SH-SY5Y (cell line): ENCODE measurements around the gene SEMA3G.

Experiments
- GATA2 ChIP-seq: IDR thresholded peaks from 2 replicates; pipeline ENCODE4 v1.6.1; 2011; ENCODE audit warnings: mild to moderate bottlenecking, low read depth, low read length
- GATA3 ChIP-seq: IDR thresholded peaks from 2 replicates; pipeline ENCODE4 v1.6.1; 2011; ENCODE audit warnings: low read depth, mild to moderate bottlenecking, low read length, moderate library complexity

Gene SEMA3G

GRCh38 chr3:52483577-52484381 is 38.9 kb upstream of the SEMA3G start:
- TF ChIP-seq GATA2 (no peak), GATA3 (no peak)

- no peak for TF ChIP-seq GATA3
- TF ChIP-seq GATA2 = no peak
These were observed 38.2 kb upstream of the SEMA3G start for GRCh38 chr3:52483081-52483480.

- TF ChIP-seq GATA3 (no peak), GATA2 (no peak)
These were observed 37.1 kb upstream of the SEMA3G start for GRCh38 chr3:52481819-52482521.

- TF ChIP-seq GATA2 (no peak), GATA3 (no peak)
These were observed 36.1 kb upstream of the SEMA3G start for GRCh38 chr3:52480768-52481715.

GRCh38 chr3:52479877-52480575 is 35.1 kb upstream of the SEMA3G start:
- TF ChIP-seq GATA2 (no peak), GATA3 (no peak)

- TF ChIP-seq GATA3 (no peak; the same call in none of the 2 replicates), GATA2 (peak; percentile 99)
These were observed 34.4 kb upstream of the SEMA3G start for GRCh38 chr3:52479037-52479876.

- TF ChIP-seq GATA2 = no peak
These were observed 32.8 kb upstream of the SEMA3G start for GRCh38 chr3:52477796-52478095.

DNA sequence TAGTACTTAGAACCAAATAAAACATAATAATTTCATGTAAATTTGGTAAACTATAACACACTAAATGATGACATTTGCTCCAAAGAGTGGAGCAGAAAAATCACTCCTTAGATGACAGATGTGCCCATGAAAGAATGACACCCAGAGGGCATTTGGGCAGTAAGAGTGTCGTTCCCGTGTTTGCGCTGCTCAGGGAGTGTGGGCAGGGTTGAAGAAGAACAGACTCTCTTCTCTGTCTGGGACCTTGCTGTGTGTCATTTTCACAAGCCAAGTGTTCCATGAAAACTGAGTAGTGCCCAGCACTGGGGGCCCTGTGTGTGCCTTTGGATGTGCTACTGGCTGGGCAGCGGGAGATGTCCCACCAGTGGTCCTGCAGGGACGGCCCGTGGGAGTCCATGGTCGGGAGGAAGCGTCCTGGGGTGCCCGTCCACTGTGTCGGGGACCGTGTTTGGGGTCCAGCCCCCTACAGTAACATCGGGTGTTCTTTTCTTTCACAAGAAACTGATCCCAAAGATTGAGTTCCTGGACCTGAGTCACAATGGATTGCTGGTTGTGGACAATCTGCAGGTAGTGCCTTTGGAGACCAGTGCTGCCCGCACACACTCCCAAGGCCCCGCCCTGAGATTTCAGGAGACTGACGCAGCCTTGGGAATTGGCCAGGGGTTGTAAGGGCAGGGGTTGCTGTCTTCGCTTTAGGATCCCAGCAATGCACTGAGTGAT is 32.3 kb upstream of the SEMA3G start:
- TF ChIP-seq GATA2 (no peak), GATA3 (no peak)

- TF ChIP-seq GATA2 (no peak), GATA3 (no peak)
These were observed 28.1 kb upstream of the SEMA3G start for GRCh38 chr3:52473026-52473425.

GRCh38 chr3:52472239-52473000 is 27.5 kb upstream of the SEMA3G start:
- TF ChIP-seq GATA3 (no peak), GATA2 (no peak)

GRCh38 chr3:52471371-52472238 is 26.7 kb upstream of the SEMA3G start:
- no peak for TF ChIP-seq GATA3
- TF ChIP-seq GATA2 = no peak
